GM21367 (cell line): Measurements from ENCODE around the gene LEF1.

Source experiments
- ATAC-seq: cut with Tn5 transposase; IDR thresholded peaks from one replicate; pipeline ENCODE4 v1.9.1; 2021; ENCODE audit not compliant: unreplicated experiment

Gene LEF1

GRCh38 chr4:108180513-108180912, 11.8 kb upstream of the LEF1 start:
- no peak for ATAC-seq

- no peak for ATAC-seq
Measured at GRCh38 chr4:108175966-108176365, 7.2 kb upstream of the LEF1 start.

GRCh38 chr4:108174856-108175255, 6.1 kb upstream of the LEF1 start:
- no peak for ATAC-seq

- ATAC-seq: no peak
Measured at GRCh38 chr4:108173599-108174057, 4.9 kb upstream of the LEF1 start.

- ATAC-seq: peak; percentile 45
Measured at GRCh38 chr4:108172753-108173598, 4.2 kb upstream of the LEF1 start.

- no peak for ATAC-seq
Measured at GRCh38 chr4:108172231-108172752, 3.6 kb upstream of the LEF1 start.

- ATAC-seq: no peak
Measured at GRCh38 chr4:108171339-108172230, 2.9 kb upstream of the LEF1 start.

- ATAC-seq: no peak
Measured at GRCh38 chr4:108170631-108171338, 2.1 kb upstream of the LEF1 start.

GRCh38 chr4:108169664-108170063, 932 bp upstream of the LEF1 start:
- no peak for ATAC-seq

- no peak for ATAC-seq
Measured at GRCh38 chr4:108168160-108168670, 517 bp downstream of the LEF1 start.

- peak; percentile 39 for ATAC-seq
Measured at GRCh38 chr4:108166441-108167315, 2.1 kb downstream of the LEF1 start.

GRCh38 chr4:108166038-108166437, 2.7 kb downstream of the LEF1 start:
- ATAC-seq: no peak

- no peak for ATAC-seq
Measured at GRCh38 chr4:108165586-108165985, 3.1 kb downstream of the LEF1 start.

GRCh38 chr4:108163351-108163750, 5.4 kb downstream of the LEF1 start:
- no peak for ATAC-seq

GRCh38 chr4:108160741-108161352, 7.9 kb downstream of the LEF1 start:
- no peak for ATAC-seq

GRCh38 chr4:108159845-108160244, 8.9 kb downstream of the LEF1 start:
- ATAC-seq: no peak

- no peak for ATAC-seq
Measured at GRCh38 chr4:108157655-108158054, 11.1 kb downstream of the LEF1 start.

GRCh38 chr4:108156391-108156790, 12.3 kb downstream of the LEF1 start:
- ATAC-seq: no peak

GRCh38 chr4:108155373-108155772, 13.4 kb downstream of the LEF1 start:
- no peak for ATAC-seq
